SK-N-SH (cell line): ENCODE results near the gene IZUMO4. TPM values are rescaled to one million over a fixed set of nuclear protein-coding genes. Genes with fewer than 3 reads are reported as not detected.

Source experiments
- CTCF ChIA-PET: fragments of 300-600, 350-600 bp; formaldehyde crosslinking; extraction: SDS; loops from one replicate; lab custom pipeline; 2021; lab: Yijun Ruan, JAX
- POLR2A ChIA-PET: fragments of 350-600 bp; sonication (Branson Sonifier 250); formaldehyde crosslinking; extraction: SDS; loops from one replicate; lab custom pipeline; 2020; ENCODE audit warnings: antibody characterized with exemption, inconsistent platforms; lab: Yijun Ruan, JAX
- DNase-seq: peaks from one replicate; pipeline ENCODE4 v3.0.0; 2012
- H2AFZ ChIP-seq: fragments of 200-600 bp; sonication (generic); 2 replicates; pipeline ENCODE4 v1.8.1; 2016; ENCODE audit warnings: antibody characterized with exemption, mild to moderate bottlenecking, low read depth
- H3F3A ChIP-seq: fragments of 200-600 bp; sonication (generic); replicated peaks from 2 replicates; pipeline ENCODE3; 2016; ENCODE audit warnings: antibody characterized with exemption, mild to moderate bottlenecking; ENCODE audit not compliant: insufficient read depth
- H3K27ac ChIP-seq, 2 experiments: fragments of 200-500 bp in 1 of 2; fragments of 200-600 bp in 1 of 2; sonication (Bioruptor generic) in 1 of 2; sonication (generic), shearing (Covaris generic) in 1 of 2; 2 replicates each; pipeline versions ENCODE4 v1.5.1 to v1.6.1; 2014 to 2016; ENCODE audit warnings: low read depth in 2 of 2, inconsistent platforms in 1 of 2, low read length in 1 of 2, mild to moderate bottlenecking in 1 of 2, mixed read lengths in 1 of 2
- H3K27me3 ChIP-seq: fragments of 200-600 bp; sonication (generic), shearing (Covaris generic); 2 replicates; pipeline ENCODE4 v1.6.1; 2016; ENCODE audit warnings: mixed run types; ENCODE audit not compliant: insufficient read depth
- H3K36me3 ChIP-seq, 2 experiments: fragments of 200-500 bp in 1 of 2; fragments of 200-600 bp in 1 of 2; sonication (Bioruptor generic) in 1 of 2; sonication (generic) in 1 of 2; replicated peaks in 1 of 2; 2 replicates each; pipeline versions ENCODE3 to v1.5.1; 2014 to 2016; ENCODE audit warnings: low read length in 1 of 2, mild to moderate bottlenecking in 1 of 2; ENCODE audit not compliant: insufficient read depth in 2 of 2, control insufficient read depth in 1 of 2
- H3K4me1 ChIP-seq, 2 experiments: fragments of 200-500 bp in 1 of 2; fragments of 200-600 bp in 1 of 2; sonication (Bioruptor generic) in 1 of 2; sonication (generic), shearing (Covaris generic) in 1 of 2; 2 replicates each; pipeline versions ENCODE4 v1.5.1 to v1.6.1; 2014 to 2016; ENCODE audit warnings: low read depth in 1 of 2, low read length in 1 of 2, mixed run types in 1 of 2; ENCODE audit not compliant: insufficient read depth in 2 of 2, control insufficient read depth in 1 of 2
- H3K4me2 ChIP-seq: fragments of 200-600 bp; sonication (generic), shearing (Covaris generic); 2 replicates; pipeline ENCODE4 v1.6.1; 2017; ENCODE audit warnings: mixed run types
- H3K4me3 ChIP-seq, 2 experiments: fragments of 200-500 bp in 1 of 2; fragments of 200-600 bp in 1 of 2; sonication (Bioruptor generic) in 1 of 2; sonication (generic), shearing (Covaris generic) in 1 of 2; 2 replicates each; pipeline versions ENCODE4 v1.5.1 to v1.8.1; 2014 to 2016; ENCODE audit warnings: low read depth in 2 of 2, inconsistent platforms in 1 of 2, low read length in 1 of 2, mild to moderate bottlenecking in 1 of 2, mixed read lengths in 1 of 2, moderate library complexity in 1 of 2
- H3K79me2 ChIP-seq: fragments of 200-600 bp; sonication (generic); 2 replicates; pipeline ENCODE4 v1.8.1; 2017; ENCODE audit warnings: mild to moderate bottlenecking; ENCODE audit not compliant: insufficient read depth
- H3K9ac ChIP-seq: fragments of 200-600 bp; sonication (generic); 2 replicates; pipeline ENCODE4 v1.6.1; 2017; ENCODE audit warnings: mixed run types
- H3K9me2 ChIP-seq: fragments of 200-600 bp; sonication (generic); 2 replicates; pipeline ENCODE4 v1.6.1; 2017; ENCODE audit warnings: mixed run types
- H3K9me3 ChIP-seq: fragments of 200-600 bp; sonication (generic); 2 replicates; pipeline ENCODE4 v1.6.1; 2017; ENCODE audit warnings: mixed run types, mild to moderate bottlenecking, moderate library complexity
- H4K20me1 ChIP-seq: fragments of 200-600 bp; sonication (generic); 2 replicates; pipeline ENCODE4 v1.6.1; 2017; ENCODE audit warnings: mild to moderate bottlenecking, mixed run types; ENCODE audit not compliant: insufficient read depth
- ELF1 ChIP-seq: IDR thresholded peaks from 2 replicates; pipeline ENCODE4 v1.4.0; 2012
- FOXJ3 ChIP-seq: sonication (generic); formaldehyde crosslinking; IDR thresholded peaks from 2 replicates; pipeline ENCODE4 v1.5.1; 2020; ENCODE audit warnings: mild to moderate bottlenecking, missing genetic modification reagents
- GATA2 ChIP-seq: sonication (generic); formaldehyde crosslinking; IDR thresholded peaks from 2 replicates; pipeline ENCODE4 v1.5.0; 2020; ENCODE audit warnings: mild to moderate bottlenecking, missing genetic modification reagents
- NFIC ChIP-seq: IDR thresholded peaks from 2 replicates; pipeline ENCODE4 v1.4.0; 2012; ENCODE audit warnings: borderline replicate concordance
- NRF1 ChIP-seq: IDR thresholded peaks from 2 replicates; pipeline ENCODE4 v1.6.1; 2012; ENCODE audit warnings: low read depth, mild to moderate bottlenecking, low read length
- RAD21 ChIP-seq: IDR thresholded peaks from 2 replicates; pipeline ENCODE4 v1.6.1; 2012; ENCODE audit warnings: mild to moderate bottlenecking, low read length
- RCOR1 ChIP-seq: fragments of 150-350 bp; IDR thresholded peaks from 2 replicates; pipeline ENCODE4 v1.6.1; 2017; ENCODE audit warnings: antibody characterized with exemption, low read length
- SMC3 ChIP-seq: IDR thresholded peaks from 2 replicates; pipeline ENCODE4 v1.6.1; 2012; ENCODE audit warnings: low read depth, low read length, improper control_type of control experiment
- TAF1 ChIP-seq: IDR thresholded peaks from 2 replicates; pipeline ENCODE4 v1.6.1; 2012; ENCODE audit warnings: low read depth, mild to moderate bottlenecking, low read length, moderate library complexity, borderline replicate concordance
- WGBS: methylation state at CpG from one replicate; pipeline ENCODE4 v1.1.6; 2017; ENCODE audit warnings: low lambda C conversion rate; 5-methylcytosine and 5-hydroxymethylcytosine counted together
- polyA plus RNA-seq, 3 experiments: library from polyadenylated mRNA; depleted of rRNA; stranded (reverse); fragments of >200 nt; gene quantifications; 2 replicates each; pipeline ENCODE4 v1.2.3, GENCODE V29; 2012
- TF ChIP-seq, protein P1 (sequence below): fragments of 200-600 bp; sonication (generic); IDR thresholded peaks from 2 replicates; pipeline ENCODE4 v1.6.1; 2017; ENCODE audit warnings: antibody characterized with exemption, mild to moderate bottlenecking, moderate library complexity
- TF ChIP-seq, protein P2 (sequence below): fragments of 150-350 bp; IDR thresholded peaks from 2 replicates; pipeline ENCODE4 v1.6.1; 2017; ENCODE audit warnings: antibody characterized with exemption, low read length, low read depth, borderline replicate concordance

IZUMO4 gene
- polyA plus RNA-seq, 1 of the 3 experiments (the other 2 are of a cell fraction) = 4.6 TPM

DNA sequence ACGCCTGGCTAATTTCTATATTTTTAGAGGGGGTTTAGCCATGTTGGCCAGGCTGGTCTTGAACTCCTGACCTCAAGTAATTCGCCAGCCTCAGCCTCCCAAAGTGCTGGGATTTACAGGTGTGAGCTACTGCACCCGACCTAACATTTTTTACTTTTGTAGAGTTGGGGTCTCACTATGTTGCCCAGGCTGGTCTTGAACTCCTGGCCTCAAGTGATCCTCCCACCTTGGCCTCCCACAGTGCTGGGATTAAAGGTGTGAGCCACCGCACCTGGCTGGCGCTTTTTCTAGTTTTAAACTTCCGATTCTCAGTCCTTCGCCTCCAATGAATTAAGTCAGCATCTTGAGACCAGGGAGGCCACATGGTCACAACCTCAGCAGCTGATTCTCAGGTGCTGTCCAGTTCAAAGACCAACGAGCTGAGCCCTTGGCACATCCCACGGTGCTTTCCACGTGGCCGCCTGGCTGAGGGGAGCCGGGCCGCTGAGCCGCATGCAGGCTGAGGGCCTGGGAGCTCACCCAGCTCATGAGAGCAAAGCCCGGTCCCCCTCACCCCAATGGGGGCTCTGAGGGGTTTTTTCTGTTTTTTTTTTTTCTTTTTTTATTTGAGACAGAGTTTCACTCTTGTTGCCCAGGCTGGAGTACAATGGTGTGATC lies 45.6 kb downstream of the IZUMO4 start:
- Histone ChIP-seq H3K9me2 (no peaks in the 10 kb centered on the region), H3K36me3 (peaks cover 0 to 10% of the 10 kb centered on the region in 2 experiments), H3K4me3 (no peak overlapping the region), H3K27ac (no peak overlapping the region), H3F3A (no peaks in the 10 kb centered on the region), H2AFZ (no peak overlapping the region), H3K9me3 (no peaks in the 10 kb centered on the region), H3K4me1 (no peaks in the 10 kb centered on the region; a peak in 1 of 4 replicates), H3K4me2 (no peak overlapping the region), H3K9ac (no peak overlapping the region), H3K27me3 (no peaks in the 10 kb centered on the region), H4K20me1 (peaks cover 98% of the 10 kb centered on the region), H3K79me2 (peaks cover 98% of the 10 kb centered on the region)
- no peak for DNase-seq
- ChIA-PET POLR2A (interaction anchor here (0.6 kb wide), 1 partner anchor 16 kb away, joined by 3 read pairs; no protein-coding TSS in a partner anchor), CTCF (no interaction called here)
- 92% methylated on average over 11 of the region's 15 CpGs for whole genome bisulfite sequencing
- TF ChIP-seq, protein P1, sequence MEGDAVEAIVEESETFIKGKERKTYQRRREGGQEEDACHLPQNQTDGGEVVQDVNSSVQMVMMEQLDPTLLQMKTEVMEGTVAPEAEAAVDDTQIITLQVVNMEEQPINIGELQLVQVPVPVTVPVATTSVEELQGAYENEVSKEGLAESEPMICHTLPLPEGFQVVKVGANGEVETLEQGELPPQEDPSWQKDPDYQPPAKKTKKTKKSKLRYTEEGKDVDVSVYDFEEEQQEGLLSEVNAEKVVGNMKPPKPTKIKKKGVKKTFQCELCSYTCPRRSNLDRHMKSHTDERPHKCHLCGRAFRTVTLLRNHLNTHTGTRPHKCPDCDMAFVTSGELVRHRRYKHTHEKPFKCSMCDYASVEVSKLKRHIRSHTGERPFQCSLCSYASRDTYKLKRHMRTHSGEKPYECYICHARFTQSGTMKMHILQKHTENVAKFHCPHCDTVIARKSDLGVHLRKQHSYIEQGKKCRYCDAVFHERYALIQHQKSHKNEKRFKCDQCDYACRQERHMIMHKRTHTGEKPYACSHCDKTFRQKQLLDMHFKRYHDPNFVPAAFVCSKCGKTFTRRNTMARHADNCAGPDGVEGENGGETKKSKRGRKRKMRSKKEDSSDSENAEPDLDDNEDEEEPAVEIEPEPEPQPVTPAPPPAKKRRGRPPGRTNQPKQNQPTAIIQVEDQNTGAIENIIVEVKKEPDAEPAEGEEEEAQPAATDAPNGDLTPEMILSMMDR = no peak

DNA sequence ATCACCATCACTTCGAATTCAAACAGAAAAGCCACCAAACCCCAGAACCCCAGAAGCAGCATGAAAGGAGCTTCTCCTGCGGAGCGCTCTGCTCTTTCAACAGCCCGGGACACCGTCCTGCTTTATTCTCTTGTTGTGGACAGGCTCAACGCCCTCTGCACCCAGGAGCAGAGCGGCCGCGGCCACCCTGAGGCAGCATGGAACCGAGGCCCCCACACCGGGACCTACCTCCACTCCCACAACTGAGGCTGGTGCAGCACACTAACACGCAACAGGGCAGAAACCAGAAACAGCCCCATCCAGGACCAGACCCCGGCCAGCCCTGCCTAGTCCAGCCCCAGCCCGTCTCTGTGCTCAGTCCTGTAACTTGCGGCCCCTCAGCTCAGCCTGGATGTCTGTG lies 47.5 kb downstream of the IZUMO4 start:
- Histone ChIP-seq H2AFZ (no peak overlapping the region), H3F3A (no peaks in the 10 kb centered on the region), H3K4me3 (no peak overlapping the region), H3K9ac (no peak overlapping the region), H3K4me2 (no peak overlapping the region), H3K36me3 (peaks cover 0 to 5% of the 10 kb centered on the region in 2 experiments), H3K27ac (no peak overlapping the region), H3K9me2 (no peaks in the 10 kb centered on the region), H3K27me3 (no peaks in the 10 kb centered on the region), H3K79me2 (peaks cover 100% of the 10 kb centered on the region), H3K4me1 (no peaks in the 10 kb centered on the region; a peak in 1 of 4 replicates), H3K9me3 (no peaks in the 10 kb centered on the region), H4K20me1 (peaks cover 98% of the 10 kb centered on the region)
- POLR2A ChIA-PET = no interaction called here
- DNase-seq = no peak
- TF ChIP-seq TAF1 (no peak), FOXJ3 (CRISPR knock-in tag) (no peak), GATA2 (CRISPR knock-in tag) (no peak), NFIC (no peak), RAD21 (no peak), ELF1 (no peak), NRF1 (no peak), RCOR1 (no peak), SMC3 (no peak)
- TF ChIP-seq, protein P2, sequence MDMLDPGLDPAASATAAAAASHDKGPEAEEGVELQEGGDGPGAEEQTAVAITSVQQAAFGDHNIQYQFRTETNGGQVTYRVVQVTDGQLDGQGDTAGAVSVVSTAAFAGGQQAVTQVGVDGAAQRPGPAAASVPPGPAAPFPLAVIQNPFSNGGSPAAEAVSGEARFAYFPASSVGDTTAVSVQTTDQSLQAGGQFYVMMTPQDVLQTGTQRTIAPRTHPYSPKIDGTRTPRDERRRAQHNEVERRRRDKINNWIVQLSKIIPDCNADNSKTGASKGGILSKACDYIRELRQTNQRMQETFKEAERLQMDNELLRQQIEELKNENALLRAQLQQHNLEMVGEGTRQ = no peak
- TF ChIP-seq, protein P1 = no peak
- CTCF ChIA-PET = interaction anchor here (1.4 kb wide), 1 partner anchor 12 kb away, joined by 4 read pairs; no protein-coding TSS in a partner anchor
- WGBS = 97% methylated on average over 13 of the region's 15 CpGs
